ENCODE measurements around the gene MAN2A2.

Gene MAN2A2

DNA sequence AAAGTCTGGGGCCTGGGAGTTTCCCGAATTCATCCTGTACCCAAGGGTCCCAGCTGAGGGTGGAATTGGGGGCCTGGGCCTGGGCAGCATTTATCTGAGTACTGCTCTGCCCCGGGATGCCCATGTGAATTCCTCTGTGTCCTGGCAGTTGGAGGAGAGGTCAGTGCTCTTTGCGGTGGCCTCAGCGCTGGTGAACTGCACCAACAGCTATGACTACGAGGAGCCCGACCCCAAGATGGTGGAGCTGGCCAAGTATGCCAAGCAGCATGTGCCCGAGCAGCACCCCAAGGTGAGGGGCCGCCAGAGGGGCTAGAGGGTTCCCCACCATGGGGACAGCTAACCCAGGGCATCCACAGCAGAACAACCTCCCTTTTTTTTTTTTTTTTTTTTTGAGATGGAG lies 45.4 kb downstream of the MAN2A2 start:
- H3K4me3 ChIP-seq (ENCODE audit: low read depth, low read length) = no peak overlapping the region
- peaks cover 59% of the 10 kb centered on the region for H3K36me3 ChIP-seq (ENCODE audit: control insufficient read depth, insufficient read depth, low read length)

DNA sequence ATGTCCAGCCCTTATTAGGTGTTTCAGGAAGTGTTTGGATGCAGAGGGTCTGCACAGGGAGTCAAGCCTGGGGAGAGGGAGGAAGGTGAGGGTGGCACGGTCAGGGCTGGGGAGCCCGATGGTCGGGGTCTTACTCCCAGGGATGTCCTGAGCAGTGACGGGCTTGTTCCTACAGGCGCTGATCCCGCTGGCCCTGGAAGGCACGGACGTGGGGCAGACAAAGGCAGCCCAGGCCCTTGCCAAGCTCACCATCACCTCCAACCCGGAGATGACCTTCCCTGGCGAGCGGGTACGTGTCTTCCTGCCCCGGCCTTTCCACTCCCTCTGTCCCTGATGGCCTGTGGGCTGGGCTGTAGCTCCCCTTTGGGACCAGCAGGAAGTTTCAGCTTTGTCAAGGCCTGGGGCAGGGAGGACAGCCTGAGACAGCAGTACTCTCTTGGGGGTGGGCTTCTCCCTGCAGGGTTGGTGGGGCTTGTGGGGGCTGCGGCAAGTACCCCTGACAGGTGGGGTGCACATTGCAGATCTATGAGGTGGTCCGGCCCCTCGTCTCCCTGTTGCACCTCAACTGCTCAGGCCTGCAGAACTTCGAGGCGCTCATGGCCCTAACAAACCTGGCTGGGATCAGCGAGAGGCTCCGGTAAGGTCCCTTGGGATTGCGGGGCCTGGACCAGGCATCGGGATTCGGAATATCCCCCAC lies 47.0 kb downstream of the MAN2A2 start:
- Histone ChIP-seq H3K27me3 (ENCODE audit: control insufficient read depth, insufficient read depth, low read length) (no peaks in the 10 kb centered on the region), H3K36me3 (ENCODE audit: control insufficient read depth, insufficient read depth, low read length) (peaks cover 58% of the 10 kb centered on the region), H3K9ac (ENCODE audit: low read depth, low read length) (no peak overlapping the region), H3K4me3 (ENCODE audit: low read depth, low read length) (no peak overlapping the region), H3K4me1 (ENCODE audit: control insufficient read depth, insufficient read depth, low read length) (no peaks in the 10 kb centered on the region), H3K9me3 (ENCODE audit: control insufficient read depth, insufficient read depth, low read length) (no peaks in the 10 kb centered on the region)

More for the DNA sequence above, 45.4 kb downstream of the MAN2A2 start:
- Histone ChIP-seq H3K4me1 (ENCODE audit: control insufficient read depth, insufficient read depth, low read length) (no peaks in the 10 kb centered on the region), H3K9me3 (ENCODE audit: control insufficient read depth, insufficient read depth, low read length) (no peaks in the 10 kb centered on the region), H3K9ac (ENCODE audit: low read depth, low read length) (no peak overlapping the region), H3K27me3 (ENCODE audit: control insufficient read depth, insufficient read depth, low read length) (no peaks in the 10 kb centered on the region)

- Histone ChIP-seq H3K9me3 (ENCODE audit: control insufficient read depth, insufficient read depth, low read length) (no peaks in the 10 kb centered on the region), H3K36me3 (ENCODE audit: control insufficient read depth, insufficient read depth, low read length) (peaks cover 58% of the 10 kb centered on the region), H3K27me3 (ENCODE audit: control insufficient read depth, insufficient read depth, low read length) (no peaks in the 10 kb centered on the region), H3K9ac (ENCODE audit: low read depth, low read length) (no peak overlapping the region), H3K4me1 (ENCODE audit: control insufficient read depth, insufficient read depth, low read length) (no peaks in the 10 kb centered on the region), H3K4me3 (ENCODE audit: low read depth, low read length) (no peak overlapping the region)
Measured at GRCh38 chr15:90950676-90951075, 47.6 kb downstream of the MAN2A2 start.

GRCh38 chr15:90952901-90953677 lies 50.0 kb downstream of the MAN2A2 start:
- Histone ChIP-seq H3K4me3 (ENCODE audit: low read depth, low read length) (no peak overlapping the region), H3K36me3 (ENCODE audit: control insufficient read depth, insufficient read depth, low read length) (peaks cover 41% of the 10 kb centered on the region), H3K27me3 (ENCODE audit: control insufficient read depth, insufficient read depth, low read length) (no peaks in the 10 kb centered on the region), H3K9me3 (ENCODE audit: control insufficient read depth, insufficient read depth, low read length) (no peaks in the 10 kb centered on the region), H3K4me1 (ENCODE audit: control insufficient read depth, insufficient read depth, low read length) (no peaks in the 10 kb centered on the region), H3K9ac (ENCODE audit: low read depth, low read length) (no peak overlapping the region)

- Histone ChIP-seq H3K4me1 (ENCODE audit: control insufficient read depth, insufficient read depth, low read length) (no peaks in the 10 kb centered on the region), H3K9me3 (ENCODE audit: control insufficient read depth, insufficient read depth, low read length) (no peaks in the 10 kb centered on the region), H3K27me3 (ENCODE audit: control insufficient read depth, insufficient read depth, low read length) (no peaks in the 10 kb centered on the region), H3K9ac (ENCODE audit: low read depth, low read length) (no peak overlapping the region), H3K36me3 (ENCODE audit: control insufficient read depth, insufficient read depth, low read length) (peaks cover 34% of the 10 kb centered on the region), H3K4me3 (ENCODE audit: low read depth, low read length) (no peak overlapping the region)
Measured at GRCh38 chr15:90953947-90954711, 51.0 kb downstream of the MAN2A2 start.

- H3K27me3 ChIP-seq (ENCODE audit: control insufficient read depth, insufficient read depth, low read length) = no peaks in the 10 kb centered on the region
- peak within 1 kb of the TSS; percentile 82 for H3K4me3 ChIP-seq (ENCODE audit: low read depth, low read length)
- peak within 1 kb of the TSS; percentile 90 for H3K9ac ChIP-seq (ENCODE audit: low read depth, low read length)
- H3K36me3 ChIP-seq (ENCODE audit: control insufficient read depth, insufficient read depth, low read length) = peaks cover 26% of the 10 kb centered on the region
- no peaks in the 10 kb centered on the region for H3K9me3 ChIP-seq (ENCODE audit: control insufficient read depth, insufficient read depth, low read length)
- H3K4me1 ChIP-seq (ENCODE audit: control insufficient read depth, insufficient read depth, low read length) = no peaks in the 10 kb centered on the region
Measured at GRCh38 chr15:90954712-90955623, 51.9 kb downstream of the MAN2A2 start, which contains the start of gene RCCD1. Gene RCCD1 (plus strand): TSS chr15:90954884. CDS start chr15:90956735, 1,851 bp downstream.

- no peak overlapping the region for H3K9ac ChIP-seq (ENCODE audit: low read depth, low read length)
- H3K27me3 ChIP-seq (ENCODE audit: control insufficient read depth, insufficient read depth, low read length) = no peaks in the 10 kb centered on the region
- peaks cover 24% of the 10 kb centered on the region for H3K36me3 ChIP-seq (ENCODE audit: control insufficient read depth, insufficient read depth, low read length)
- peak overlapping the region; percentile 82 for H3K4me3 ChIP-seq (ENCODE audit: low read depth, low read length)
- no peaks in the 10 kb centered on the region for H3K4me1 ChIP-seq (ENCODE audit: control insufficient read depth, insufficient read depth, low read length)
- no peaks in the 10 kb centered on the region for H3K9me3 ChIP-seq (ENCODE audit: control insufficient read depth, insufficient read depth, low read length)
Measured at GRCh38 chr15:90955624-90956273, 52.6 kb downstream of the MAN2A2 start.

DNA sequence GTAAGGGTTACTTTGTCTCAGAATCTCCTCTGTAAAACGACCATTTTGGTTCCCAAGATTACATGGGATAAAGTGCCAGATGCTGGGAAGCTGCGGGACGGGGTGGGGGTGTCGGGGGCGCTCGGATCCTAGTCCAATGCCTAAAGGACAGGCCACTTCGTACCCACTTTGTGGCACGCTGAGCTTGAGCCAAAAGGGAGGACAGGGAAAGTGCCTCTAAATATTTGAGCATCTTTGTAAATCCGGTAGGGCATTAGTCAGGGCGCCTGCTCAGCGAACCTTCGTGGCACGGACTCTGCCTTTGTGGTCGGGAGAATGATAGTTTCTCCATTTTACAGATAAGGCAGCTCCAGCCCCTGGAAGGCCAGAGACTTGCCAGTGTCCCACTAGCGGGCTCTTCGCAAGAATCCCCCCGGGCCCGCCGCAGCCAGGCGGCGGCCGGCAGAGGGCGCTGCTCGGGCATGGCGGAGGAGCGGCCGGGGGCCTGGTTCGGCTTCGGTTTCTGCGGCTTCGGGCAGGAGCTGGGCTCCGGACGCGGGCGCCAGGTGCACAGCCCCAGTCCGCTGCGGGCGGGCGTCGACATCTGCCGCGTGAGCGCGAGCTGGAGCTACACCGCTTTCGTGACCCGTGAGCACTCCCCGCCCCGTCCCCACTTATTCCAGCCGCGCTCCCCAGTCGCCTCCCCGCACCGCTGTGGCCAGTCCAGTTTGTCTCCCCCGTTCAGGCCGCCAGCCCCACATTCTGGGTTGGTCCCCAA lies 53.4 kb downstream of the MAN2A2 start:
- Histone ChIP-seq H3K4me1 (ENCODE audit: control insufficient read depth, insufficient read depth, low read length) (no peaks in the 10 kb centered on the region), H3K4me3 (ENCODE audit: low read depth, low read length) (peak overlapping the region; percentile 82), H3K36me3 (ENCODE audit: control insufficient read depth, insufficient read depth, low read length) (peaks cover 27% of the 10 kb centered on the region), H3K9ac (ENCODE audit: low read depth, low read length) (peak overlapping the region; percentile 70), H3K27me3 (ENCODE audit: control insufficient read depth, insufficient read depth, low read length) (no peaks in the 10 kb centered on the region), H3K9me3 (ENCODE audit: control insufficient read depth, insufficient read depth, low read length) (no peaks in the 10 kb centered on the region)

- H3K36me3 ChIP-seq (ENCODE audit: control insufficient read depth, insufficient read depth, low read length) = peaks cover 24% of the 10 kb centered on the region
Measured at GRCh38 chr15:90957031-90957790, 54.1 kb downstream of the MAN2A2 start.

DNA sequence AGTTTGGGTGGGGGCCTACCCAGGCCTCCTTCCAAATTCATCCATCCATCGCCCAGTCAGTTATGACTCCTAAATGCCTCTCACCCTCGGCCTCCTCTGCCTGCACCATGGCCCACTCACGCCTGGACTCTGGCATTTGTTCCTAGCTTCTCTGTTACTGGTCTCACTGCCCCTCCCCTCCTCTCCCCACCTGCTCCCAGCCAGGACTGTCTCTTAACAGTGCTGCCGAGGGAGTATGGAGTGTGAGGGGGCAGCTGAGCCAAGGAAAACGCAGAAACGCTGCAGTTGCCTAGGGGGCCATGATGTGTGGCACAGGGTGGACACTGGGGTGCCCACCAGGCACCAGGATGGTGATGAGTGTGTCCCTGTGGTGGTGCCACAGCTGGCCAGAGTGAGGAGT lies 54.7 kb downstream of the MAN2A2 start:
- H3K9me3 ChIP-seq (ENCODE audit: control insufficient read depth, insufficient read depth, low read length) = no peaks in the 10 kb centered on the region
- H3K9ac ChIP-seq (ENCODE audit: low read depth, low read length) = no peak overlapping the region
- H3K4me3 ChIP-seq (ENCODE audit: low read depth, low read length) = peak overlapping the region; percentile 82
- no peaks in the 10 kb centered on the region for H3K27me3 ChIP-seq (ENCODE audit: control insufficient read depth, insufficient read depth, low read length)
- peaks cover 24% of the 10 kb centered on the region for H3K36me3 ChIP-seq (ENCODE audit: control insufficient read depth, insufficient read depth, low read length)
- H3K4me1 ChIP-seq (ENCODE audit: control insufficient read depth, insufficient read depth, low read length) = no peaks in the 10 kb centered on the region

More at GRCh38 chr15:90957031-90957790, 54.1 kb downstream of the MAN2A2 start:
- Histone ChIP-seq H3K9me3 (ENCODE audit: control insufficient read depth, insufficient read depth, low read length) (no peaks in the 10 kb centered on the region), H3K4me1 (ENCODE audit: control insufficient read depth, insufficient read depth, low read length) (no peaks in the 10 kb centered on the region), H3K9ac (ENCODE audit: low read depth, low read length) (peak overlapping the region; percentile 70), H3K27me3 (ENCODE audit: control insufficient read depth, insufficient read depth, low read length) (no peaks in the 10 kb centered on the region), H3K4me3 (ENCODE audit: low read depth, low read length) (peak overlapping the region; percentile 82)
